ENCODE results near the gene CLPTM1L.

CLPTM1L gene

GRCh38 chr5:1325870-1326531, 18.9 kb downstream of the CLPTM1L start:
- Histone ChIP-seq H3K79me1 (ENCODE audit: low read depth, low read length) (peaks cover 12% of the 10 kb centered on the region), H2BK5ac (ENCODE audit: low read length) (no peak overlapping the region), H2BK120ac (ENCODE audit: low read depth, low read length) (no peak overlapping the region), H3K9me3 (replicated peaks in 1 of 2; ENCODE audit: control insufficient read depth in 2 of 2, insufficient read depth in 1 of 2, low read depth in 1 of 2, low read length in 2 of 2) (no peaks in the 10 kb centered on the region), H2BK12ac (ENCODE audit: low read length) (no peak overlapping the region), H3K9ac (ENCODE audit: low read depth, low read length, poor library complexity) (no peak overlapping the region), H3K27me3 (ENCODE audit: control insufficient read depth in 3 of 3, insufficient read depth in 3 of 3, low read depth in 1 of 3, low read length in 3 of 3) (no peaks in the 10 kb centered on the region), H4K91ac (ENCODE audit: low read depth, low read length, poor library complexity) (no peak overlapping the region), H2BK15ac (ENCODE audit: low read length) (no peak overlapping the region), H3K23ac (ENCODE audit: low read depth, low read length, poor library complexity) (peak overlapping the region; percentile 93), H3K4me2 (ENCODE audit: insufficient read depth, low read length, poor library complexity, severe bottlenecking) (no peak overlapping the region), H3K14ac (ENCODE audit: low read length) (no peak overlapping the region), H3K4me1 (ENCODE audit: control insufficient read depth in 2 of 2, insufficient read depth in 1 of 2, low read depth in 1 of 2, low read length in 2 of 2) (no peaks in the 10 kb centered on the region), H3K27ac (replicated peaks; ENCODE audit: low read length) (no peak overlapping the region), H2AFZ (ENCODE audit: low read length) (no peak overlapping the region), H3K4ac (ENCODE audit: low read length) (no peak overlapping the region), H3K18ac (ENCODE audit: low read length) (no peak overlapping the region), H2AK5ac (ENCODE audit: low read depth, low read length) (no peak overlapping the region), H4K8ac (ENCODE audit: low read depth, low read length) (no peak overlapping the region), H3K36me3 (replicated peaks in 1 of 2; ENCODE audit: control insufficient read depth in 2 of 2, insufficient read depth in 2 of 2, low read length in 2 of 2) (peaks cover 39 to 67% of the 10 kb centered on the region in 2 donors), H3K4me3 (ENCODE audit: low read length in 2 of 2) (no peak overlapping the region)
- no CpG with 5 or more reads among the region's 22 CpGs for WGBS, 2 donors (ENCODE audit: extremely low coverage in 2 of 2, insufficient read length in 2 of 2, insufficient replicate concordance in 1 of 2)
- no peak for DNase-seq (ENCODE audit: low spot score)

DNA sequence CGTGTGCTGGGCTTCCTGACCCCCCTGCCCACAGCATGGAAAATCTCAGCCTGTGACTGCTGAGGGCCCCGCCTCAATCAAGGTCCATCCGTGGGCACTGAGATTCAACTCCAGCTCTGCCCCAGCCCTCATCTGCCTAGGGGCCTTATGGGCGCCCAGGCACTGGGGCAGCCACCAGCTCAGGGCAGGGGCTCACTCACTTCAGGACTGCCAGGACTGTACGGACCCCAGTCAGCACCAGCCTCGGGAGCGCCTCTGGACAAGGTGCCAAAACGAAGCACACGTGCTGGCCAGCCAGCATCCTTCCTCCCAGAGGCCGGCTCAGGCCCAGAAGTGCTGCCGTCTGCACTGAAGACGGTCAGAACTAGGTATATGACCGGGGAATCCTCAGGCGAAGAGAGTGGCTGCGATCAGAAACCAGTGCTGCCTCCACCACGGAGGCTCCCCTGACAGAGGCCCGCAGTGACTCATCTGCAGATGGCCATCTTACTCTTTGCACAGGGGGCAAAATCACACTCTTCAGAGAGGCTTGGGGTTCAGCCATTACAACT, 19.6 kb downstream of the CLPTM1L start:
- H3K14ac ChIP-seq (ENCODE audit: low read length), result no peak overlapping the region
- no CpG with 5 or more reads among the region's 17 CpGs for WGBS, 2 donors (ENCODE audit: extremely low coverage in 2 of 2, insufficient read length in 2 of 2, insufficient replicate concordance in 1 of 2)
- H3K18ac ChIP-seq (ENCODE audit: low read length), result no peak overlapping the region
- no peaks in the 10 kb centered on the region for H3K9me3 ChIP-seq (replicated peaks in 1 of 2; ENCODE audit: control insufficient read depth in 2 of 2, insufficient read depth in 1 of 2, low read depth in 1 of 2, low read length in 2 of 2)
- H4K8ac ChIP-seq (ENCODE audit: low read depth, low read length), result no peak overlapping the region
- no peak overlapping the region for H3K4me3 ChIP-seq (ENCODE audit: low read length in 2 of 2)
- peak overlapping the region; percentile 41 for H2BK12ac ChIP-seq (ENCODE audit: low read length)
- H3K9ac ChIP-seq (ENCODE audit: low read depth, low read length, poor library complexity), result no peak overlapping the region
- no peak overlapping the region for H2AFZ ChIP-seq (ENCODE audit: low read length)
- peaks cover 12% of the 10 kb centered on the region for H3K79me1 ChIP-seq (ENCODE audit: low read depth, low read length)
- no peak overlapping the region for H3K4ac ChIP-seq (ENCODE audit: low read length)
- no peak overlapping the region for H2BK120ac ChIP-seq (ENCODE audit: low read depth, low read length)
- no peak for DNase-seq (ENCODE audit: low spot score)
- no peak overlapping the region for H4K91ac ChIP-seq (ENCODE audit: low read depth, low read length, poor library complexity)
- no peaks in the 10 kb centered on the region for H3K27me3 ChIP-seq (ENCODE audit: control insufficient read depth in 3 of 3, insufficient read depth in 3 of 3, low read depth in 1 of 3, low read length in 3 of 3)
- H3K27ac ChIP-seq (replicated peaks; ENCODE audit: low read length), result no peak overlapping the region
- no peak overlapping the region for H2AK5ac ChIP-seq (ENCODE audit: low read depth, low read length)
- peak overlapping the region; percentile 24 for H2BK5ac ChIP-seq (ENCODE audit: low read length)
- H3K4me1 ChIP-seq (ENCODE audit: control insufficient read depth in 2 of 2, insufficient read depth in 1 of 2, low read depth in 1 of 2, low read length in 2 of 2), result no peaks in the 10 kb centered on the region
- peaks cover 38 to 67% of the 10 kb centered on the region in 2 donors for H3K36me3 ChIP-seq (replicated peaks in 1 of 2; ENCODE audit: control insufficient read depth in 2 of 2, insufficient read depth in 2 of 2, low read length in 2 of 2)
- H3K4me2 ChIP-seq (ENCODE audit: insufficient read depth, low read length, poor library complexity, severe bottlenecking), result no peak overlapping the region
- H2BK15ac ChIP-seq (ENCODE audit: low read length), result no peak overlapping the region
- no peak overlapping the region for H3K23ac ChIP-seq (ENCODE audit: low read depth, low read length, poor library complexity)

DNA sequence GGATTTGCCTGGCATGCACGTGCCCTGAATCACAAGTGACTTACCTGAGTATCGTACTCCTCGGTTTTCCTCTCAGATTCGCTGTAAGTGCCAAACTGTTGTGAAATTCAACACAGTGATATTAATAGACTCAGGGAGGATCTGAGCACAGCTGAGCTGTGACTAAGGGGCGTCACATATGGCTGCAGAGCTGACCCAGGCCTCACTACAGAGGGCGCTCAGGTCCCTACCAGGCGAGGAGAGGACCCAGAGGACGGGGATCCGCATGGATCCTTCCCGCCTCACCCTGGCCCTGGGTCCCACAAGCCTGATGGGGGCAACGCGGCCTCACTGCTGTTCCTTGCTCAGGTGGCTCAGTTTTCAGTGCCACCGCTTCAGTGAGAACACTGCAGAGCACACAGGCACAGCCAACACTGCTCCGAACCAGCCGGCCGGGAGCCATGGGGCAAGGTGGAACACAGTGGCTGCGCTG, 20.1 kb downstream of the CLPTM1L start:
- no peak overlapping the region for H3K4me2 ChIP-seq (ENCODE audit: insufficient read depth, low read length, poor library complexity, severe bottlenecking)
- H3K27ac ChIP-seq (replicated peaks; ENCODE audit: low read length), result no peak overlapping the region
- WGBS, 2 donors (ENCODE audit: extremely low coverage in 2 of 2, insufficient read length in 2 of 2, insufficient replicate concordance in 1 of 2), result no CpG with 5 or more reads among the region's 17 CpGs
- no peak overlapping the region for H2AFZ ChIP-seq (ENCODE audit: low read length)
- no peak overlapping the region for H4K8ac ChIP-seq (ENCODE audit: low read depth, low read length)
- H3K18ac ChIP-seq (ENCODE audit: low read length), result no peak overlapping the region
- H2BK5ac ChIP-seq (ENCODE audit: low read length), result peak overlapping the region; percentile 24
- no peak overlapping the region for H3K9ac ChIP-seq (ENCODE audit: low read depth, low read length, poor library complexity)
- no peak for DNase-seq (ENCODE audit: low spot score)
- H3K79me1 ChIP-seq (ENCODE audit: low read depth, low read length), result peaks cover 9% of the 10 kb centered on the region
- H2BK12ac ChIP-seq (ENCODE audit: low read length), result peak overlapping the region; percentile 41
- no peak overlapping the region for H2BK120ac ChIP-seq (ENCODE audit: low read depth, low read length)
- no peaks in the 10 kb centered on the region for H3K27me3 ChIP-seq (ENCODE audit: control insufficient read depth in 3 of 3, insufficient read depth in 3 of 3, low read depth in 1 of 3, low read length in 3 of 3)
- no peak overlapping the region for H2BK15ac ChIP-seq (ENCODE audit: low read length)
- H3K4me1 ChIP-seq (ENCODE audit: control insufficient read depth in 2 of 2, insufficient read depth in 1 of 2, low read depth in 1 of 2, low read length in 2 of 2), result no peaks in the 10 kb centered on the region
- peaks cover 39 to 68% of the 10 kb centered on the region in 2 donors for H3K36me3 ChIP-seq (replicated peaks in 1 of 2; ENCODE audit: control insufficient read depth in 2 of 2, insufficient read depth in 2 of 2, low read length in 2 of 2)
- no peaks in the 10 kb centered on the region for H3K9me3 ChIP-seq (replicated peaks in 1 of 2; ENCODE audit: control insufficient read depth in 2 of 2, insufficient read depth in 1 of 2, low read depth in 1 of 2, low read length in 2 of 2)
- H2AK5ac ChIP-seq (ENCODE audit: low read depth, low read length), result no peak overlapping the region
- H4K91ac ChIP-seq (ENCODE audit: low read depth, low read length, poor library complexity), result no peak overlapping the region
- no peak overlapping the region for H3K23ac ChIP-seq (ENCODE audit: low read depth, low read length, poor library complexity)
- H3K4me3 ChIP-seq (ENCODE audit: low read length in 2 of 2), result no peak overlapping the region
- H3K4ac ChIP-seq (ENCODE audit: low read length), result no peak overlapping the region
- no peak overlapping the region for H3K14ac ChIP-seq (ENCODE audit: low read length)

DNA sequence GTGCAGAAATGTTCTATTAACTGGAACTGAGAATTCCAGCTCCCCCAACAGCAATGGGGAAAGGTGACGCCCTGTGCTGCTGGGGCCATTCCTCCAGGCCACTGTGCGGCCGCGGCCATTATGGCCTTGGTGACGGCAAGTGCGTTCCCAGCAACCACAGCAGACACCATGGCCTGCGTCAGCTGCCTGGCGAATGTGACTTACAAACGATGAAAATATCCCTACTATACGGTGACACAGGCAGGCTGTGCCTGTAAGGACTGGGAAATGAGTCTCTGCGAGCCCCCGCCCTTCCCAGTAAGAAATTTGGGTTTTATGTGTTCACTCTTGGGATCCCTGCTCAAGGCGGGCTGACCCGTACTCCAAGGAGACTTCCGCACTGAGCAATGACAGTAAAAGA, 20.6 kb downstream of the CLPTM1L start:
- Histone ChIP-seq H2AFZ (ENCODE audit: low read length) (no peak overlapping the region), H3K4me3 (ENCODE audit: low read length in 2 of 2) (peak overlapping the region in 1 of 2 donors; percentile 61), H3K9me3 (replicated peaks in 1 of 2; ENCODE audit: control insufficient read depth in 2 of 2, insufficient read depth in 1 of 2, low read depth in 1 of 2, low read length in 2 of 2) (no peaks in the 10 kb centered on the region), H3K4me1 (ENCODE audit: control insufficient read depth in 2 of 2, insufficient read depth in 1 of 2, low read depth in 1 of 2, low read length in 2 of 2) (no peaks in the 10 kb centered on the region), H3K4me2 (ENCODE audit: insufficient read depth, low read length, poor library complexity, severe bottlenecking) (no peak overlapping the region), H3K27me3 (ENCODE audit: control insufficient read depth in 3 of 3, insufficient read depth in 3 of 3, low read depth in 1 of 3, low read length in 3 of 3) (no peaks in the 10 kb centered on the region), H3K9ac (ENCODE audit: low read depth, low read length, poor library complexity) (no peak overlapping the region), H3K36me3 (replicated peaks in 1 of 2; ENCODE audit: control insufficient read depth in 2 of 2, insufficient read depth in 2 of 2, low read length in 2 of 2) (peaks cover 43 to 72% of the 10 kb centered on the region in 2 donors), H2BK120ac (ENCODE audit: low read depth, low read length) (no peak overlapping the region), H3K14ac (ENCODE audit: low read length) (no peak overlapping the region), H4K91ac (ENCODE audit: low read depth, low read length, poor library complexity) (no peak overlapping the region), H2AK5ac (ENCODE audit: low read depth, low read length) (no peak overlapping the region), H3K18ac (ENCODE audit: low read length) (no peak overlapping the region), H3K79me1 (ENCODE audit: low read depth, low read length) (peaks cover 9% of the 10 kb centered on the region), H2BK15ac (ENCODE audit: low read length) (no peak overlapping the region), H3K4ac (ENCODE audit: low read length) (no peak overlapping the region), H2BK12ac (ENCODE audit: low read length) (no peak overlapping the region), H2BK5ac (ENCODE audit: low read length) (no peak overlapping the region), H3K27ac (replicated peaks; ENCODE audit: low read length) (no peak overlapping the region), H3K23ac (ENCODE audit: low read depth, low read length, poor library complexity) (no peak overlapping the region), H4K8ac (ENCODE audit: low read depth, low read length) (no peak overlapping the region)
- WGBS, 2 donors (ENCODE audit: extremely low coverage in 2 of 2, insufficient read length in 2 of 2, insufficient replicate concordance in 1 of 2), result no CpG with 5 or more reads among the region's 15 CpGs
- no peak for DNase-seq (ENCODE audit: low spot score)
